Thyroid gland (tissue), 4 donors: ENCODE measurements around the gene COL23A1.

ENCODE experiments used
- CTCF ChIP-seq, 6 experiments: fragments of 200-600 bp in 3 of 6; fragments of 450-650 bp in 3 of 6; sonication (generic) in 3 of 6; IDR thresholded peaks; one replicate each; pipeline ENCODE4 v1.5.1; 2016 to 2019; ENCODE audit warnings: antibody characterized with exemption in 6 of 6, mild to moderate bottlenecking in 2 of 6, inconsistent platforms in 1 of 6, moderate library complexity in 1 of 6
- POLR2A ChIP-seq, 2 donors: fragments of 450-650 bp; IDR thresholded peaks; one replicate each; pipeline ENCODE4 v1.6.1; 2017; ENCODE audit warnings: antibody characterized with exemption in 2 of 2, mild to moderate bottlenecking in 2 of 2, moderate library complexity in 1 of 2

- no peak for TF ChIP-seq CTCF (IDR thresholded peaks at IDR 0.05)
- TF ChIP-seq POLR2A (IDR thresholded peaks at IDR 0.05): no peak
These were observed 156.0 kb downstream of the COL23A1 start for GRCh38 chr5:178434016-178434761.
